OCI-LY3 (cell line): Measurements from ENCODE around the gene FGD4.

Experiments used
- H2AFZ ChIP-seq: fragments of 200-600, 300-600 bp; shearing (Covaris generic); 2 replicates; pipeline ENCODE4 v1.6.0; 2014; ENCODE audit warnings: antibody characterized with exemption, low read depth, low read length
- H3K27ac ChIP-seq: fragments of 200-600, 300-600 bp; sonication (generic); 2 replicates; pipeline ENCODE4 v1.5.1; 2014; ENCODE audit warnings: mild to moderate bottlenecking, low read length, moderate library complexity, mixed read lengths
- H3K27me3 ChIP-seq: fragments of 200-600, 300-600 bp; sonication (generic); 2 replicates; pipeline ENCODE4 v1.6.1; 2014; ENCODE audit warnings: low read depth, low read length, mixed read lengths
- H3K36me3 ChIP-seq: fragments of 200-600, 300-600 bp; sonication (generic); replicated peaks from 2 replicates; pipeline ENCODE3; 2014; ENCODE audit warnings: low read depth, low read length, mixed read lengths
- H3K4me1 ChIP-seq: fragments of 300-600, 200-600 bp; sonication (generic); 2 replicates; pipeline ENCODE4 v1.6.1; 2014; ENCODE audit warnings: low read length, mixed read lengths
- H3K4me2 ChIP-seq: fragments of 200-600, 300-600 bp; sonication (generic); 2 replicates; pipeline ENCODE4 v1.6.1; 2014; ENCODE audit warnings: low read length, mixed read lengths
- H3K4me3 ChIP-seq: fragments of 300-600, 200-600 bp; sonication (generic); 2 replicates; pipeline ENCODE4 v1.5.1; 2014; ENCODE audit warnings: antibody characterized with exemption, mild to moderate bottlenecking, low read length, moderate library complexity
- H3K79me2 ChIP-seq: fragments of 300-600, 200-600 bp; shearing (Covaris generic); 2 replicates; pipeline ENCODE4 v1.6.1; 2014; ENCODE audit warnings: mild to moderate bottlenecking, low read length, mixed read lengths
- H3K9ac ChIP-seq: fragments of 300-600, 200-600 bp; shearing (Covaris generic); 2 replicates; pipeline ENCODE4 v1.6.0; 2014; ENCODE audit warnings: mild to moderate bottlenecking, low read length, moderate library complexity
- H3K9me3 ChIP-seq: fragments of 200-600, 300-600 bp; shearing (Covaris generic); 2 replicates; pipeline ENCODE4 v1.6.1; 2014; ENCODE audit warnings: low read length, mixed read lengths; ENCODE audit not compliant: insufficient read depth
- H4K20me1 ChIP-seq: fragments of 200-600, 300-600 bp; sonication (generic); 2 replicates; pipeline ENCODE4 v1.6.1; 2016; ENCODE audit warnings: low read length, mixed read lengths; ENCODE audit not compliant: insufficient read depth
- CTCF ChIP-seq: fragments of 200-600, 300-600 bp; sonication (generic); IDR thresholded peaks from 2 replicates; pipeline ENCODE4 v1.5.1; 2014; ENCODE audit warnings: antibody characterized with exemption, low read length, low read depth
- EZH2phosphoT487 ChIP-seq: fragments of 200-600 bp; shearing (Covaris generic); IDR thresholded peaks from 2 replicates; pipeline ENCODE4 v1.6.1; 2018; ENCODE audit warnings: antibody characterized with exemption, mixed run types, low read depth

FGD4 gene

GRCh38 chr12:32369202-32369601 lies 30.2 kb upstream of the FGD4 start:
- TF ChIP-seq CTCF (no peak), EZH2phosphoT487 (no peak)
- Histone ChIP-seq H3K36me3 (no peaks in the 10 kb centered on the region), H3K9ac (no peak overlapping the region), H3K4me2 (no peak overlapping the region), H4K20me1 (no peaks in the 10 kb centered on the region), H3K27me3 (no peaks in the 10 kb centered on the region), H3K4me3 (no peak overlapping the region), H3K27ac (no peak overlapping the region), H3K79me2 (no peaks in the 10 kb centered on the region), H3K9me3 (no peaks in the 10 kb centered on the region), H3K4me1 (no peaks in the 10 kb centered on the region), H2AFZ (no peak overlapping the region)

DNA sequence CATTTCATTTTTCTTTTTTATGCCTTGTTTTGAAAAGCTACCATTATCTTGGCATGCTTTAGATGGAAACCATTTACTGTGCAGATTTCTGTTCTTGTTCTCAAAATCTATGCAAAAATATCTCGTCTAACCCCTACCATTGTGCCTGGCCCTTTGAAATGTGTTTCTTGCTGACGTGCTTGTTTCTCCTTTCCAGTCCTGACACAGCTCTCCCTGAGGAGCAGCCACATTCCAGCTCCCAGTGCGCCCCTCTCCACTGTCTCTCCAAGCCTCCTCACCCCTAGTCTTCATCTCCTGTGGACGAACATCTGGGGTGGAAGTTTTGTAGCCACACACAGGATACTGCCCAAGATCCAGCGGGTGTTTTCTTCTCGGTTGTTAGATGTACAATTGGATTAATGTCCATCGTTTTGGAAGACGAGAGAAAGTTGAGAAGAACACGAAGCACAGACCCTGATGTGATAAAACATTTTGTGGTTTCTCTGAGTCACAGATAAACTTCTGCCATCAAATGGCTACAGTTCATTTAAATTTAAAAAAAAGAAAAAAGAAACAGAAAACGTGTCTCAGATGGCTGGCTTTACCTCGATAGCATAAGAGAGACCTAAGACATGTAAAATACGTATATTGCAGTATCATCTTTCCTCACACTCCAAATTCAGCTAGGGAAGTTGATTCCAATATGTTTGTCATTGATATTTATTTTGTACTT lies 21.9 kb upstream of the FGD4 start:
- no peak overlapping the region for H3K4me3 ChIP-seq
- no peaks in the 10 kb centered on the region for H3K27me3 ChIP-seq
- no peaks in the 10 kb centered on the region for H4K20me1 ChIP-seq
- no peak overlapping the region for H3K9ac ChIP-seq
- no peaks in the 10 kb centered on the region for H3K36me3 ChIP-seq
- H3K4me2 ChIP-seq = no peak overlapping the region
- H3K27ac ChIP-seq = no peak overlapping the region
- H3K4me1 ChIP-seq = no peaks in the 10 kb centered on the region
- H2AFZ ChIP-seq = no peak overlapping the region
- no peaks in the 10 kb centered on the region for H3K9me3 ChIP-seq
- H3K79me2 ChIP-seq = no peaks in the 10 kb centered on the region
- TF ChIP-seq CTCF (no peak), EZH2phosphoT487 (no peak)

GRCh38 chr12:32379213-32379612 lies 20.1 kb upstream of the FGD4 start:
- no peak for TF ChIP-seq EZH2phosphoT487
- no peak for TF ChIP-seq CTCF
- peak overlapping the region; percentile 22; the same call in 1 of the 2 replicates for H2AFZ ChIP-seq

GRCh38 chr12:32379667-32380066 lies 19.7 kb upstream of the FGD4 start:
- peak overlapping the region; percentile 50 for H3K4me3 ChIP-seq
- peak overlapping the region; percentile 39 for H3K4me2 ChIP-seq
- H3K36me3 ChIP-seq = no peaks in the 10 kb centered on the region
- H3K9ac ChIP-seq = no peak overlapping the region
- H3K79me2 ChIP-seq = no peaks in the 10 kb centered on the region
- H3K27me3 ChIP-seq = no peaks in the 10 kb centered on the region
- H2AFZ ChIP-seq = peak overlapping the region; percentile 22; the same call in 1 of the 2 replicates
- no peaks in the 10 kb centered on the region for H4K20me1 ChIP-seq
- no peak for TF ChIP-seq EZH2phosphoT487
- no peak for TF ChIP-seq CTCF
- no peaks in the 10 kb centered on the region for H3K4me1 ChIP-seq
- H3K9me3 ChIP-seq = no peaks in the 10 kb centered on the region
- no peak overlapping the region for H3K27ac ChIP-seq

More at GRCh38 chr12:32379213-32379612, 20.1 kb upstream of the FGD4 start:
- Histone ChIP-seq H3K9ac (no peak overlapping the region), H3K4me3 (peak overlapping the region; percentile 50), H3K79me2 (no peaks in the 10 kb centered on the region), H3K27ac (no peak overlapping the region), H3K27me3 (no peaks in the 10 kb centered on the region), H3K4me2 (peak overlapping the region; percentile 39), H3K36me3 (no peaks in the 10 kb centered on the region), H3K4me1 (no peaks in the 10 kb centered on the region), H4K20me1 (no peaks in the 10 kb centered on the region), H3K9me3 (no peaks in the 10 kb centered on the region)
